DND-41 (cell line): ENCODE results near the gene FITM1.
A peak's percentile ranks its signal among the peaks of the same experiment; 100 is the strongest.

Source experiments
- EZH2 ChIP-seq: IDR thresholded peaks from 3 replicates; pipeline ENCODE4 v1.6.1; 2012; ENCODE audit warnings: borderline replicate concordance, low read depth, mild to moderate bottlenecking, moderate library complexity, low read length, inconsistent platforms; ENCODE audit not compliant: severe bottlenecking
- TF ChIP-seq, protein P1 (sequence below): IDR thresholded peaks from 2 replicates; pipeline ENCODE4 v1.5.1; 2012; ENCODE audit warnings: borderline replicate concordance, low read length, moderate library complexity, mild to moderate bottlenecking; ENCODE audit not compliant: poor library complexity, severe bottlenecking; ENCODE audit errors: extremely low read depth

DNA sequence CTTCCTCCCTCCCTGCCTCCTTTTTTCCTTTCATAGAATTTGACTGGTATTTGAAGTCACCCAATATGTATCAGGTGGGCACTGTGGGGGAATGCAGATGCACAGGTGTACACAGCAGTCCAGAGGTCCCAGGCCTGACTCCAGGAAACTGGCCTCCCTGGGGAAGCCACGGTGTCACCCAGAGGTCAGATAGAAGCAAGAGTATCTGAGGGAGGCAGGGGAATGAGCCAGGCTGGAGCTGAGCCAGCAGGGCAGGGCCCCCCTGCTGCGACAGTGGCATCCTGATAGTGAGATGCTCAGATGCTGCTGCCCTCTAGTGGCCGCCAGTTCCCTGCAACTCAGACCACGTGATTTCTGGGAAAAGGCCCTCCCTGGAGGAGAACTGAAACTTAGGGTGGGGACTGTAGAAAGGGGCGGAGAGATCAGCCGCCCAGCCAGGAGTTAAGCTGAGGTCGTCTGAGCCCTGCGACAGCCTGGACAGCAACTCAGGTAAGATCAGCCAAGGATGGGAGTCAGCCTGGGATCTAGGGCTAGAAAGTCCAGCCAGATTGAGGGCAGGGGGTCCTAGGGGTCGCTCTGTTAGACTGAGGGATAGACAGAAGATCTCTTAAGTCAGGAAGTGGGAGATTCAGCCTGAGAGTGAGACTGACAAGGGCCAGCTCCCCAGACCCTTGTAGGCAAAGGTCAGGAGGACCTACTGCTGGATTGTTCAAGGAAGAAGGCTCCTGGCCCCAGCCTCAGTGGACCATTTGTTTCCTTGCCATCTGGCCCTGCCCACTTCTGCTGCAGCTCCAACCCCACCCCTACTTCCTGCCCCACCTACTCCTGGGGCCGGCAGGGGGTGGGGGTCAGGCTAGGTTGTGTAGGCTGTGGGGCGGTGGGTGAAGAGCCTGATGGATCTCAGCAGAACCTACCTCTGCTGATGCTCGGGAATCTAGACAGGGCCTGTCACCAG lies 30.7 kb downstream of the FITM1 start, which contains the start of gene IRF9:
- TF ChIP-seq, protein P1, sequence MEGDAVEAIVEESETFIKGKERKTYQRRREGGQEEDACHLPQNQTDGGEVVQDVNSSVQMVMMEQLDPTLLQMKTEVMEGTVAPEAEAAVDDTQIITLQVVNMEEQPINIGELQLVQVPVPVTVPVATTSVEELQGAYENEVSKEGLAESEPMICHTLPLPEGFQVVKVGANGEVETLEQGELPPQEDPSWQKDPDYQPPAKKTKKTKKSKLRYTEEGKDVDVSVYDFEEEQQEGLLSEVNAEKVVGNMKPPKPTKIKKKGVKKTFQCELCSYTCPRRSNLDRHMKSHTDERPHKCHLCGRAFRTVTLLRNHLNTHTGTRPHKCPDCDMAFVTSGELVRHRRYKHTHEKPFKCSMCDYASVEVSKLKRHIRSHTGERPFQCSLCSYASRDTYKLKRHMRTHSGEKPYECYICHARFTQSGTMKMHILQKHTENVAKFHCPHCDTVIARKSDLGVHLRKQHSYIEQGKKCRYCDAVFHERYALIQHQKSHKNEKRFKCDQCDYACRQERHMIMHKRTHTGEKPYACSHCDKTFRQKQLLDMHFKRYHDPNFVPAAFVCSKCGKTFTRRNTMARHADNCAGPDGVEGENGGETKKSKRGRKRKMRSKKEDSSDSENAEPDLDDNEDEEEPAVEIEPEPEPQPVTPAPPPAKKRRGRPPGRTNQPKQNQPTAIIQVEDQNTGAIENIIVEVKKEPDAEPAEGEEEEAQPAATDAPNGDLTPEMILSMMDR = peak; percentile 100
- TF ChIP-seq EZH2 = no peak
